Parathyroid adenoma (tissue), 2 donors: ENCODE results near the gene SSB.

Source experiments
- H2AFZ ChIP-seq: fragments of 300-600 bp; sonication (generic); one replicate; pipeline ENCODE4 v1.7.0; 2017; ENCODE audit warnings: antibody characterized with exemption, mild to moderate bottlenecking
- H3K27ac ChIP-seq: fragments of 300-600 bp; sonication (generic); one replicate; pipeline ENCODE4 v1.7.0; 2017
- H3K27me3 ChIP-seq: fragments of 300-600 bp; sonication (generic); one replicate; pipeline ENCODE4 v1.7.0; 2017; ENCODE audit warnings: low read length; ENCODE audit not compliant: control insufficient read depth, insufficient read depth
- H3K36me3 ChIP-seq: fragments of 300-600 bp; sonication (generic); one replicate; pipeline ENCODE4 v1.7.0; 2017; ENCODE audit warnings: low read length; ENCODE audit not compliant: control insufficient read depth, insufficient read depth
- H3K4me1 ChIP-seq: fragments of 300-600 bp; sonication (generic); one replicate; pipeline ENCODE4 v1.7.0; 2017; ENCODE audit warnings: control low read depth
- H3K4me2 ChIP-seq: fragments of 300-600 bp; sonication (generic); one replicate; pipeline ENCODE4 v1.7.0; 2017; ENCODE audit warnings: low read length
- H3K4me3 ChIP-seq: fragments of 300-600 bp; sonication (generic); one replicate; pipeline ENCODE4 v1.7.0; 2017; ENCODE audit warnings: low read depth, low read length
- H3K79me2 ChIP-seq: fragments of 300-600 bp; sonication (generic); one replicate; pipeline ENCODE4 v1.7.0; 2017; ENCODE audit warnings: control low read depth
- H3K9ac ChIP-seq: fragments of 300-600 bp; sonication (generic); one replicate; pipeline ENCODE4 v1.7.0; 2017; ENCODE audit warnings: mild to moderate bottlenecking
- H3K9me3 ChIP-seq: fragments of 300-600 bp; sonication (generic); one replicate; pipeline ENCODE4 v1.7.0; 2017; ENCODE audit warnings: low read length; ENCODE audit not compliant: control insufficient read depth
- TF ChIP-seq, protein P1 (sequence below): fragments of 300-600 bp; sonication (generic); IDR thresholded peaks from one replicate; pipeline ENCODE4 v1.7.0; 2017; ENCODE audit warnings: antibody characterized with exemption, mild to moderate bottlenecking
- donor health status: primary hyperparathyroidism.

The SSB gene

DNA sequence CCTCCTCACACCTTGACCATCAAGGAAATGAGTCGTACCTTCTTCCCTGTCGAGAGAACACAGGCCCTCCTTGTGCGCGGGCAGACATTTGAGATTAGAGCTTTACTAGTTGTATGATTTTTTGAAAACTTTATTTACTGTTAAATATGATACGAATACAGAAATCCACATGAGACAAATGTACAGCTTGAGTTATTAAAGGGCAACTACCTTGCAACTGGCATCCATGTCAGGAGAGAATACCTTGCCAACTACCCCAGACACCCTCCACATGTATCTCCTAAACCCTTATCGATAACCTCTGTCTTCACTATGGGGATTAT, 36.7 kb upstream of the SSB start:
- Histone ChIP-seq H3K9me3 (no peaks in the 10 kb centered on the region), H3K36me3 (no peaks in the 10 kb centered on the region), H3K27me3 (no peaks in the 10 kb centered on the region), H3K4me1 (no peaks in the 10 kb centered on the region), H3K9ac (no peak overlapping the region), H3K4me2 (no peak overlapping the region), H2AFZ (no peak overlapping the region), H3K79me2 (no peaks in the 10 kb centered on the region), H3K4me3 (no peak overlapping the region), H3K27ac (no peak overlapping the region)
- TF ChIP-seq, protein P1, sequence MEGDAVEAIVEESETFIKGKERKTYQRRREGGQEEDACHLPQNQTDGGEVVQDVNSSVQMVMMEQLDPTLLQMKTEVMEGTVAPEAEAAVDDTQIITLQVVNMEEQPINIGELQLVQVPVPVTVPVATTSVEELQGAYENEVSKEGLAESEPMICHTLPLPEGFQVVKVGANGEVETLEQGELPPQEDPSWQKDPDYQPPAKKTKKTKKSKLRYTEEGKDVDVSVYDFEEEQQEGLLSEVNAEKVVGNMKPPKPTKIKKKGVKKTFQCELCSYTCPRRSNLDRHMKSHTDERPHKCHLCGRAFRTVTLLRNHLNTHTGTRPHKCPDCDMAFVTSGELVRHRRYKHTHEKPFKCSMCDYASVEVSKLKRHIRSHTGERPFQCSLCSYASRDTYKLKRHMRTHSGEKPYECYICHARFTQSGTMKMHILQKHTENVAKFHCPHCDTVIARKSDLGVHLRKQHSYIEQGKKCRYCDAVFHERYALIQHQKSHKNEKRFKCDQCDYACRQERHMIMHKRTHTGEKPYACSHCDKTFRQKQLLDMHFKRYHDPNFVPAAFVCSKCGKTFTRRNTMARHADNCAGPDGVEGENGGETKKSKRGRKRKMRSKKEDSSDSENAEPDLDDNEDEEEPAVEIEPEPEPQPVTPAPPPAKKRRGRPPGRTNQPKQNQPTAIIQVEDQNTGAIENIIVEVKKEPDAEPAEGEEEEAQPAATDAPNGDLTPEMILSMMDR, result no peak

DNA sequence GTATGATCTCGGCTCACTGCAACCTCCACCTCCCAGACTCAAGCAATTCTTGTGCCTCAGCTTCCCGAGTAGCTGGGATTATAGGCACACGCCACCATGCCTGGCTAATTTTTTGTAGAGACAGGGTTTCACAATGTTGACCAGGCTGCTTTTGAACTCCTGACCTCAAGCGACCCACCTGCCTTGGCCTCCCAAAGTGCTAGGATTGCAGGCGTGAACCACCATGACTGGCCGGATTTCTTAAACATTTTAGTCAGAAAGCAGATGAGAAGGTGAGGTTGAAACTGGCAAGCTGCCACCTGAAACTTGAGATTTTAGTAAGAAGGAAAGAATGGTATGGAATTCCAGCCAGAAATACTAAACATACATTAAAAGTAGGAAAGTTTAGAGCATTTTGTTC, 33.1 kb upstream of the SSB start:
- Histone ChIP-seq H3K27ac (no peak overlapping the region), H3K4me1 (no peaks in the 10 kb centered on the region), H2AFZ (no peak overlapping the region), H3K79me2 (no peaks in the 10 kb centered on the region), H3K27me3 (no peaks in the 10 kb centered on the region), H3K4me3 (no peak overlapping the region), H3K4me2 (no peak overlapping the region), H3K36me3 (no peaks in the 10 kb centered on the region), H3K9ac (no peak overlapping the region), H3K9me3 (no peaks in the 10 kb centered on the region)
- TF ChIP-seq, protein P1, result no peak

DNA sequence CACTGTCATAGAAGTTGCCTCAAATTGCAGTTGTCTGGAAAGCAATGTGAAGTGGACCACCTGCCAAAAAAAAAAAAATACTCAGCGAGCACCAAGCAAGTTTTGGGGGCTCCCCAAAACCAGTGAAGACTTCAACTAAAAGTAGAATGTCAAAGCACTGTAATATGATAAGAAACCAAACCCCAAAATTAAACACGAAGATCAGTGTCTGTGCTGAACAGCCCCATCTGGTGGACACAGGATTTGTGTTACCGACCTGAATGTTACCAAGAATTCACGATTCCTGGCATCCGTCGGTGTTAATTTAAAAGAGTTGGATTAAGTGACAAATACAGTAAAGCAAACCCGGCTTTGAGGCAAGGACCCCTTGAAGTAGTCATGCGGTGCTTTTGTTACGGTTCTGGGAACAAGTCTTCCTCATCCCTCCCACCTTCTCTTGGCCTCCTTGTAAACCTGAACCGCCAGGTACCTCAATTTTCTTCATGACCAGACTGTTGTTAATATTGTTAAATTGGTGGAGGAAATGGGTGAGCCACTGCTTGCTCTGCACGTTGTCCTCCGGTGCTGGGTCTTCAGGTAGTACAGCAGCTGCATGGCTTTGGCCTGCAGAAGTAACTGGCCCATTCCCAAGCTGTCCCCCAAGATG, 31.3 kb upstream of the SSB start:
- Histone ChIP-seq H3K36me3 (no peaks in the 10 kb centered on the region), H3K9ac (no peak overlapping the region), H3K4me1 (no peaks in the 10 kb centered on the region), H3K79me2 (no peaks in the 10 kb centered on the region), H3K27me3 (no peaks in the 10 kb centered on the region), H3K9me3 (no peaks in the 10 kb centered on the region), H3K4me3 (no peak overlapping the region), H3K4me2 (no peak overlapping the region), H3K27ac (no peak overlapping the region), H2AFZ (peak overlapping the region; percentile 34)
- TF ChIP-seq, protein P1, result peak; percentile 78

- no peaks in the 10 kb centered on the region for H3K79me2 ChIP-seq
- no peak overlapping the region for H3K4me3 ChIP-seq
- no peak overlapping the region for H3K9ac ChIP-seq
- H2AFZ ChIP-seq, result peak overlapping the region; percentile 66
- no peaks in the 10 kb centered on the region for H3K27me3 ChIP-seq
- no peaks in the 10 kb centered on the region for H3K4me1 ChIP-seq
- H3K4me2 ChIP-seq, result peak overlapping the region; percentile 30
- H3K9me3 ChIP-seq, result no peaks in the 10 kb centered on the region
- TF ChIP-seq, protein P1, result no peak
- H3K36me3 ChIP-seq, result no peaks in the 10 kb centered on the region
- H3K27ac ChIP-seq, result no peak overlapping the region
Measured at GRCh38 chr2:169768262-169768995, 30.2 kb upstream of the SSB start.

DNA sequence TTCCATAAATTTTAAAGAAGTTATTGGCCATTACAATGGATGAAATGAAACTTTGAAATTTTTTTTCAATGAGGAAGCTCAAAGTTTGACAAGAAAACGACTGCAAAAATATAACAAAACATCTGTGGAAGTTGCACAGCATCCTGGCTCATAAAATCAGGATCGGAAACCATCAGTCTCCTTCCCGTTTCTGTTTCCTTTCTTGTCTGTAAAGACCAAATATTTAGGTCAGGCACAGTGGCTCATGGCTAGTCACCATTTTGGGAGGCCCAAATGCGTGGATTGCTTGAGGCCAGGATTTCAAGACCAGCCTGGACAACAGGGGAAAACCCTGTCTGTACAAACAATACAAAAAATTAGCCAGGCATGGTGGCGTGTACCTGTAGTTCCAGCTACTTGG, 27.6 kb upstream of the SSB start:
- Histone ChIP-seq H3K4me2 (no peak overlapping the region), H3K27ac (no peak overlapping the region), H3K9ac (no peak overlapping the region), H3K4me3 (no peak overlapping the region), H3K79me2 (no peaks in the 10 kb centered on the region), H3K4me1 (no peaks in the 10 kb centered on the region), H3K36me3 (no peaks in the 10 kb centered on the region), H3K9me3 (no peaks in the 10 kb centered on the region), H2AFZ (no peak overlapping the region), H3K27me3 (no peaks in the 10 kb centered on the region)
- TF ChIP-seq, protein P1, result no peak
